Skeletal muscle tissue (tissue), 4 donors: ENCODE results near the gene PTPRT. TPM values are rescaled to one million over a fixed set of nuclear protein-coding genes. Genes with fewer than 3 reads are reported as not detected.

Experiments used
- H3K27ac ChIP-seq: one replicate; pipeline ENCODE4 v1.7.0; 2013; ENCODE audit warnings: mild to moderate bottlenecking, low read depth, low read length, inconsistent platforms
- H3K27me3 ChIP-seq, 3 donors: one replicate each; pipeline ENCODE4 v1.7.0; 2013; ENCODE audit warnings: low read length in 3 of 3; ENCODE audit not compliant: control insufficient read depth in 3 of 3, insufficient read depth in 3 of 3
- H3K36me3 ChIP-seq, 3 donors: one replicate each; pipeline ENCODE4 v1.7.0; 2013; ENCODE audit warnings: low read length in 3 of 3; ENCODE audit not compliant: control insufficient read depth in 3 of 3, insufficient read depth in 3 of 3
- H3K4me1 ChIP-seq, 3 donors: one replicate each; pipeline ENCODE4 v1.7.0; 2013; ENCODE audit warnings: low read length in 3 of 3, mild to moderate bottlenecking in 3 of 3; ENCODE audit not compliant: control insufficient read depth in 3 of 3, insufficient read depth in 3 of 3
- H3K4me3 ChIP-seq, 3 donors: one replicate each; pipeline ENCODE4 v1.7.0; 2013; ENCODE audit warnings: low read length in 3 of 3
- H3K9ac ChIP-seq, 3 donors: one replicate each; pipeline ENCODE4 v1.7.0; 2013; ENCODE audit warnings: low read length in 3 of 3, mild to moderate bottlenecking in 3 of 3, moderate library complexity in 2 of 3, low read depth in 1 of 3
- H3K9me3 ChIP-seq, 3 donors: one replicate each; pipeline ENCODE4 v1.7.0; 2013; ENCODE audit warnings: low read length in 3 of 3; ENCODE audit not compliant: control insufficient read depth in 3 of 3
- total RNA-seq: library from RNA; depleted of rRNA; stranded (reverse); fragments of >200 nt; gene quantifications from one replicate; pipeline ENCODE4 v1.2.3, GENCODE V29; 2014
- donor health status: Osteomylitis.

Gene PTPRT
- total RNA-seq, 1 donor from 2014 or later: 1.0 TPM

DNA sequence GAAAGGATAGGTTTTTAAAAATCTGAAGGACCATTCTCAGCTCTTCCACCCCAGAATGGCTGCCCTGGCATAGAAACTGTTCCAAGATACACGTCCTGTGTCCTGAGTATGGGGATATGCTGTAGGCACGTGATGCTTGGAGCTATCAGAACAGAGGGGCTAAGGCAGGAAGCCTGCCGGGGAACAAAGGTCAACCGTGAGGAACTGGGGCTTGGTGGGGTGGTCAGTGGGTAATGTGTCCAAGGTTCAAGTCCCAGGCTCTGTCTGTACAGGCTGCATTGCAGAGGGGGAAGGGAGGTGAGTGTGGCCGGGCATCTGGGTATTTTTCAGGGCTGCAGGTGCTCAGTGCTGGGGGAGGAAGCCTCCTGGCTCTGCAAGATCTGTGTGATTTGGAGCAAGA lies 1092.0 kb downstream of the PTPRT start:
- Histone ChIP-seq H3K4me3 (no peak overlapping the region), H3K36me3 (no peaks in the 10 kb centered on the region), H3K9me3 (no peaks in the 10 kb centered on the region), H3K27ac (no peak overlapping the region), H3K9ac (no peak overlapping the region), H3K27me3 (no peaks in the 10 kb centered on the region), H3K4me1 (no peaks in the 10 kb centered on the region)

DNA sequence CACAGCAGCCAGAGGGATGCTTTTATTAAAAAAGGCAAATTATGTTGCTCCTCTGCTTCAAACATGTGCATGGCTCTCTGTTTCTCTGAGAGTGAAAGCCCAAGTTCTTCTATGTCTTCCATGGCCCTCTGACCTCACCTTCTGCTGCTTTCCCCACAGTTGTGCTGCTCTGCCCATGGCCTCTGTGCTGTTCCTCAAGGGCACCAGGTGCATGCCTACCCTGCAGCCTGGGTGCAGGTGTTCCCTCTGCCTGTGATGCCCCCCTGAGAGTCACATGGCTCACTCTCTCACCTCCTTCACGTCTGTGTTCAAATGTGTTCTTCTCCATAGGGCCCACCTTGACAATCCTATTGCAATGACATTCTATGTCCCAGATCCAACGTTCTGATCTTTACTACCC lies 1094.5 kb downstream of the PTPRT start:
- no peaks in the 10 kb centered on the region for H3K36me3 ChIP-seq
- H3K4me1 ChIP-seq: no peaks in the 10 kb centered on the region
- no peaks in the 10 kb centered on the region for H3K9me3 ChIP-seq
- H3K27ac ChIP-seq: no peak overlapping the region
- no peak overlapping the region for H3K4me3 ChIP-seq
- no peak overlapping the region for H3K9ac ChIP-seq
- no peaks in the 10 kb centered on the region for H3K27me3 ChIP-seq

DNA sequence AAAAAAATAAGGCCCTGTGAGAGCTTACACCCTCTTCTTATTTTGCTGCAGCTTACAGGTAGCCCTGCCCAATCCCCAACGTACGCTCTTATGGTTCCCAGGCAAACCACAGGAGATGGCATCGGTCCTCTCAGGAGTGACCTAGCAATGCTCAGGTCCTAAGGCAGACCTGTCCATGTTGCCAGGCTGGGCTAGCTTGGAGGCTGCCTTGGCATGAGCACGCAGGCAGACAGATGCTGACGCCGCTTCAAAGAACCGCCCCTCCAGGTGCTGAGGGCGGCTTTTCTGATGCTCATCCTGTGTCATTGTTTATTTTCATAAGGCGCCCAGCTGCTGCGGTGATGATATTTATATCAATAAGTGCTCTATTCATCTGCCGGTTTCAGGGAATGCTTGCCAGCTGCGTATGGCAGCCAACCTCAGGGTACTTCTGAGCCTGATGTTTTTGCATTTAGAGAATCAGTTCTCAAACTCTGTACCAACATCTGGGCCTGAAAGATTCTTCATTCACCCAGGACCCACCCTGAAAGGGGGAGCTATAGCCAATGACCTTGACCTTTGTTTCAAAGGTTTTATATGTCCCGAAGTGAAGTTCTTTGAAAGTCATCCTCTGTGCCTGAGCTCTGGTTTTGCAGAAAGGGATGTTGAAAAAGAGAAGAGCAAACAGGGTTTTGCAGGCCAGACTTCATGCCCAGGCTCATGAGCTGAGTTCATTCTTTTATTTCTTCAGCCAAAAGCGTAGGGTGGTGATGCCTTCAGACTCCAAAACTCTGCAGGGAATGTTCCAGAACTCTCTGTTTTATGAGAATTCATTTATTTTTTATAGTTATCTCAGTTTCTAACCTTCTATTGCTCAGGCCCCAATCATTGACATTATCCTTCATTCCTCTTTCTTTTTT lies 1095.9 kb downstream of the PTPRT start:
- no peaks in the 10 kb centered on the region for H3K36me3 ChIP-seq
- H3K9ac ChIP-seq: no peak overlapping the region
- no peaks in the 10 kb centered on the region for H3K9me3 ChIP-seq
- no peak overlapping the region for H3K4me3 ChIP-seq
- peaks cover 0 to 3% (median 0%) of the 10 kb centered on the region in 3 donors for H3K27me3 ChIP-seq
- no peaks in the 10 kb centered on the region for H3K4me1 ChIP-seq
- no peak overlapping the region for H3K27ac ChIP-seq

DNA sequence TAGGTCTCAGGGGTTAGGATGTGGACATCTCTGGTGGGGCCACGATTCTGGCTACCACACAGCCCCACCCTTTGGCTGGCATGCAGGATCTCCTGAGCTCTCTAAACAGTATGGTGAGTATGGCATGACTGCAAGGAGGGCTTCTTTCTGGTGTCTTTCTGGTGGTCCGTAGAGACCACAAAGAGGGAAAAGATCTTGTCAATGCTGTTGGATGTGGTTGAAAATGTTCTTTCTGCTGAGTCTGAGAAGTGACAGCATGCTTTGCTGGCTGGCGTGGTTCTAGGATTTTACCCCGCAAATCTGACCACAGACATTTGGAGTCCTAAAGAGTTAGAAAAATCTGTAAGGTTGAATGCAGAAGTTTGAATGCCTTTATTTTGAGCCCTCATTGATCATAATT lies 1096.7 kb downstream of the PTPRT start:
- Histone ChIP-seq H3K27me3 (peaks cover 0 to 3% (median 0%) of the 10 kb centered on the region in 3 donors), H3K4me3 (no peak overlapping the region), H3K27ac (no peak overlapping the region), H3K9me3 (no peaks in the 10 kb centered on the region), H3K36me3 (no peaks in the 10 kb centered on the region), H3K4me1 (no peaks in the 10 kb centered on the region), H3K9ac (no peak overlapping the region)

DNA sequence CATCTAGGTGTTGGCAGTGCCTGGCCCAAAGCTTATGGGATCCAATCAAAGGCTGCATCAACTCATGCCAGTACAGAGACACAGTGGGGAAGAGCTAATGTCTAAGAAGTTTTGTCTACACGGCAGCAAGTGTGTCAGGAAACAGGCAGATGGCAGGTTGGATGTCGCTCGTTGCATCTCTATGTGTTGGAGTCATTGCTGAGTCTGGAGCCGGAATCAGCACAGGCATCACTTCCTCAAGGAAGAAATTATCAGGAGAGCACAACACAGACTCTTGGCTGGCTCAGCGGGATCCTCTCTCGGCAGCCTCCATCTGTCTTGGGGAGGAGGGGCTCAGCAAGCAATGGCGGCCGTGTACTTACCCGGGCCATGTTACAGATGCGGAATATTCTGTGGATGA lies 1104.3 kb downstream of the PTPRT start:
- H3K4me1 ChIP-seq: peaks cover 0 to 4% (median 4%) of the 10 kb centered on the region in 3 donors
- peaks cover 0 to 3% (median 0%) of the 10 kb centered on the region in 3 donors for H3K27me3 ChIP-seq
- H3K9me3 ChIP-seq: no peaks in the 10 kb centered on the region
- no peak overlapping the region for H3K27ac ChIP-seq
- no peak overlapping the region for H3K4me3 ChIP-seq
- no peak overlapping the region for H3K9ac ChIP-seq
- H3K36me3 ChIP-seq: no peaks in the 10 kb centered on the region

DNA sequence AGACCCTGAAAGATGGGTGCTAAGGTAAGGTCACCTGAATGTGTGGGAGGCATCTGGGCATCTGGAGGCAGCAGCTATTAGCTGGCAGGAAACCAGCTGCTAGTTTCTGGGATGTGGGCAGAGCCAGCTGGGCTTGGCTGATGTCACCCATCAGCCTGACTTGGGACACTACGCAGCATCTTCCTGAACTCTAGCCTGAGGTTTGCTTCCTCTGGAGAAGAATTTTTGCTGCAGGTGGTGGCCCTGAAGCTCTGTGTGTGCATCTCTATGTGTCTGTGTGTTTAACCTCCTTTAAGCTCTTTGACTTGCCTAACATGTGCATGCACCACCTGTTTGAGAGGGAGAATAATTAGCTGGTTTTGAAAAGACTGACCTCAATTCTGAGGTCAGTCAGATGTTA lies 1106.4 kb downstream of the PTPRT start:
- Histone ChIP-seq H3K4me3 (no peak overlapping the region), H3K27ac (no peak overlapping the region), H3K9ac (no peak overlapping the region), H3K4me1 (peaks cover 0 to 4% (median 4%) of the 10 kb centered on the region in 3 donors), H3K27me3 (no peaks in the 10 kb centered on the region), H3K9me3 (no peaks in the 10 kb centered on the region), H3K36me3 (no peaks in the 10 kb centered on the region)

DNA sequence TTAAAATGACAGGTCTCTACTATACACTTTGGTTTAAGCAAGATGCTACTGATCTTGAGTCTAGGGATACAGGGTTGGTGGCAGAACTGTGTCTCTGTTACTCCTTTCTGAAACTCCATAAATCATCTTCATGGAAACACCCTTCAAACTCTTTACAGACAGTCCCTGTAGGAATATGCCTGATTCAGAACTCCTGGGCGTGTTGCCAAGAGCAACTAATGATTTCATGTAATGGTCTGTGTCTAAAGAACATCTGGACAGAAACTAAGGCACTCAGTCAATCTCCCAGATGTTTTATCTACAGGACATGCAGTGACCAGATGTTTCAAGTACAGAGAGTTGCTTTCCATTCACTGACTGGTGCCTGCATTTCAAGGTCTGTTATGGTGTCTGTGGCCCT lies 1107.1 kb downstream of the PTPRT start:
- no peak overlapping the region for H3K9ac ChIP-seq
- H3K4me1 ChIP-seq: peaks cover 0 to 4% (median 4%) of the 10 kb centered on the region in 3 donors
- H3K36me3 ChIP-seq: no peaks in the 10 kb centered on the region
- no peaks in the 10 kb centered on the region for H3K9me3 ChIP-seq
- no peak overlapping the region for H3K27ac ChIP-seq
- H3K4me3 ChIP-seq: no peak overlapping the region
- no peaks in the 10 kb centered on the region for H3K27me3 ChIP-seq

DNA sequence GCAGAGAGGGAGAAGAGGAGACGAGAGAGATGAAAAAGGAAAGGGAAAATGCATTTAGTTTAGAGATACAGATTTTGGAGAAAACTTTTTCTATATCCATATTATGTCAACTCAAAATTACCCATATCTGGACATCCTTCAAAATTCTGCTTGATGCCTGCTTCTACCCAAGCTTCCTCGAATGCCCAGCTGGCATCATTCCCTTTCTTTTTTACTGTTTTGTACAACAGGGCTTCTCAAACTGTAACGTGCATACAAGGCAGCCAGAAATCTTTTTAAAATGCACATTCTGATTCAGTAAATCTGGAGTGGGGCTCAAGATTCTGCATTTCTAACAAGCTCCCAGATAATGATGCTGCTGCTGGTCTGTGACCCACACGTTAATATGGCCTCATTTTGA lies 1108.8 kb downstream of the PTPRT start:
- no peak overlapping the region for H3K4me3 ChIP-seq
- H3K27ac ChIP-seq: no peak overlapping the region
- H3K36me3 ChIP-seq: no peaks in the 10 kb centered on the region
- H3K9me3 ChIP-seq: no peaks in the 10 kb centered on the region
- no peaks in the 10 kb centered on the region for H3K27me3 ChIP-seq
- peaks cover 0 to 4% (median 4%) of the 10 kb centered on the region in 3 donors for H3K4me1 ChIP-seq
- H3K9ac ChIP-seq: no peak overlapping the region

DNA sequence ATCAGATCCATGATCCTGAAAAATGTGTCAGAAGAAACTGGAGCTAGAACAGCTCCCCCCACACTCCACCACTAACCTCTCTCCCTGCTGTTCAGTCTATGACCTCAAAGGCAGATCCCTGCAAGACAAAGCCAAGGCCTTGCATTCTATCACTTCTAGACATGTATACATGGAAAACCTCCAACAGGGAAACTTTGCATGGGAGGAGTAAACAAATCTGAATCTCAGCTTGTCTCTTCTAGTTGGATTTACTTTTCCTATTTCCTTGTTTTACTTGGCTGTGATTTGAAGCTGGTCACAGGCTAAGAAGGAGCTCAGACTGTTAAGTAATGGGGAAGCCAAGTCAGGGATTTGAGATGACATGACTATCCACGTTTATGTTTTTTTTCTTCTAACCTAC lies 1114.8 kb downstream of the PTPRT start:
- H3K9me3 ChIP-seq: no peaks in the 10 kb centered on the region
- H3K9ac ChIP-seq: no peak overlapping the region
- no peaks in the 10 kb centered on the region for H3K36me3 ChIP-seq
- no peaks in the 10 kb centered on the region for H3K4me1 ChIP-seq
- H3K27me3 ChIP-seq: peaks cover 0 to 3% (median 2%) of the 10 kb centered on the region in 3 donors
- no peak overlapping the region for H3K27ac ChIP-seq
- H3K4me3 ChIP-seq: no peak overlapping the region

DNA sequence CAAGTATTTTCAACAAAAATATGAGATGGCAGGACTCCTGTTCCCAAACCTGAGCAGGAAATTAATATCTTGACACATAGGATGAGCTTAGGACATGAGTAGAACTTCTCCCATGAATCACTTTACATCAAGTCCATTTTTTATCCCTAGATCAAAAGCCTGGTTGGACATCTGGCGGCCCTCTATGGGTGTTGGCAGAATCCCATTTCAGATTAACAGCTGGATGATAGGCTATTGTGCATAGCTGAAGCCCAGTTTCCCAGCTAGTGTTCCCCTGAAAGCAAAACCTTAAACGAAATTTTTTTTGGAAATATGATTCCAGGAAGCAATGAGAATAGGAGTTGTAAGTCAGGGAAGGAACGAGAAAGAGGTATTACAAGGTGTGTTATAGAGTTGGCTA lies 1122.1 kb downstream of the PTPRT start:
- Histone ChIP-seq H3K27me3 (peaks cover 0 to 10% (median 0%) of the 10 kb centered on the region in 3 donors), H3K27ac (no peak overlapping the region), H3K4me1 (no peaks in the 10 kb centered on the region), H3K9ac (no peak overlapping the region), H3K9me3 (no peaks in the 10 kb centered on the region), H3K36me3 (no peaks in the 10 kb centered on the region), H3K4me3 (no peak overlapping the region)
